Left ventricle myocardium superior (tissue), 1 donor: ENCODE data around the gene ENG. TPM values are rescaled to one million over a fixed set of nuclear protein-coding genes. Genes with fewer than 3 reads are reported as not detected.

Source experiments
- ATAC-seq: fragments of 200-7000 bp; cut with Tn5 transposase; one replicate; pipeline ENCODE4 v1.9.1; 2020; ENCODE audit warnings: mild to moderate bottlenecking, moderate library complexity
- DNase-seq: peaks from one replicate; pipeline ENCODE4 v3.0.0-alpha.2; 2020
- intact Hi-C: fragments of 100-400 bp; cut with micrococcal nuclease; formaldehyde crosslinking; loops from one replicate; pipeline ENCODE4 v1.11.0; 2022
- total RNA-seq: library from RNA; stranded (reverse); fragmentation: NEBNext Ultra II Directional; extraction: Animal tissue kit (Norgen Biotek cat#: 25700); gene quantifications from one replicate; pipeline ENCODE4 v1.2.1, GENCODE V29; 2021
- donor health status: DM: no; HTN: yes; CAD: no; lungs with severe emphysema.

ENG gene
- total RNA-seq, 1 donor from 2014 or later, result 134 TPM

- intact Hi-C loops, result no loop called here
- ATAC-seq, result peak; percentile 89
- peak; percentile 93 for DNase-seq
These were observed 26.0 kb downstream of the ENG start for GRCh38 chr9:127828262-127829031.

- ATAC-seq (no peak), DNase-seq (no peak)
- intact Hi-C loops, result no loop called here
These were observed 28.1 kb downstream of the ENG start for GRCh38 chr9:127826253-127826913.

- DNase-seq, result peak; percentile 76
- ATAC-seq, result peak; percentile 10
- intact Hi-C loops, result no loop called here
These were observed 29.0 kb downstream of the ENG start for GRCh38 chr9:127825319-127826051.

GRCh38 chr9:127822108-127822507, 32.4 kb downstream of the ENG start:
- ATAC-seq (no peak), DNase-seq (no peak)
- intact Hi-C loops, result no loop called here

- DNase-seq (no peak), ATAC-seq (no peak)
- intact Hi-C loops, result no loop called here
These were observed 35.9 kb downstream of the ENG start for GRCh38 chr9:127818574-127818973.

- intact Hi-C loops, result no loop called here
- ATAC-seq (no peak), DNase-seq (no peak)
These were observed 36.5 kb downstream of the ENG start for GRCh38 chr9:127817881-127818434.

- peak; percentile 1 for ATAC-seq
- DNase-seq, result no peak
- intact Hi-C loops, result no loop called here
These were observed 37.7 kb downstream of the ENG start for GRCh38 chr9:127816728-127817127.

- DNase-seq, result no peak
- ATAC-seq, result no peak
- intact Hi-C loops, result no loop called here
These were observed 38.1 kb downstream of the ENG start for GRCh38 chr9:127816362-127816725.

- DNase-seq (no peak), ATAC-seq (peak; percentile 1)
- intact Hi-C loops, result no loop called here
These were observed 38.7 kb downstream of the ENG start for GRCh38 chr9:127815512-127816361.

GRCh38 chr9:127814619-127815511, 39.6 kb downstream of the ENG start:
- ATAC-seq (no peak), DNase-seq (no peak)
- intact Hi-C loops, result no loop called here

GRCh38 chr9:127813686-127814226, 40.7 kb downstream of the ENG start:
- DNase-seq (no peak), ATAC-seq (peak; percentile 8)
- intact Hi-C loops, result no loop called here

- peak; percentile 1 for ATAC-seq
- no peak for DNase-seq
- intact Hi-C loops, result no loop called here
These were observed 41.4 kb downstream of the ENG start for GRCh38 chr9:127812936-127813675.

- no peak for DNase-seq
- ATAC-seq, result no peak
- intact Hi-C loops, result no loop called here
These were observed 42.4 kb downstream of the ENG start for GRCh38 chr9:127812011-127812410.

- DNase-seq, result no peak
- intact Hi-C loops, result no loop called here
- ATAC-seq, result no peak
These were observed 43.9 kb downstream of the ENG start for GRCh38 chr9:127810378-127811187.

GRCh38 chr9:127809540-127810377, 44.7 kb downstream of the ENG start:
- DNase-seq (peak; percentile 64), ATAC-seq (peak; percentile 59)
- intact Hi-C loops, result no loop called here
